Loucy (cell line): ENCODE results near the gene KRT26.

Experiments used
- H2AFZ ChIP-seq: fragments of 200-600 bp; sonication (generic); 2 replicates; pipeline ENCODE4 v1.6.0; 2016; ENCODE audit warnings: antibody characterized with exemption, mild to moderate bottlenecking, low read length, moderate library complexity
- H3F3A ChIP-seq: fragments of 200-600 bp; 2 replicates; pipeline ENCODE4 v1.6.0; 2016; ENCODE audit warnings: antibody characterized with exemption, low read depth, mild to moderate bottlenecking
- H3K27me3 ChIP-seq: fragments of 200-600 bp; sonication (generic); 2 replicates; pipeline ENCODE4 v1.6.1; 2014; ENCODE audit warnings: low read length, mild to moderate bottlenecking; ENCODE audit not compliant: insufficient read depth, poor library complexity, severe bottlenecking
- H3K36me3 ChIP-seq: fragments of 200-600 bp; sonication (generic); 2 replicates; pipeline ENCODE4 v1.6.1; 2016; ENCODE audit warnings: low read length; ENCODE audit not compliant: insufficient read depth
- H3K4me1 ChIP-seq: fragments of 200-600 bp; sonication (generic); 2 replicates; pipeline ENCODE4 v1.5.1; 2014; ENCODE audit warnings: low read length, mild to moderate bottlenecking; ENCODE audit not compliant: insufficient read depth, poor library complexity, severe bottlenecking
- H3K4me2 ChIP-seq: fragments of 200-600 bp; sonication (generic); 2 replicates; pipeline ENCODE4 v1.6.0; 2014; ENCODE audit warnings: antibody characterized with exemption, low read length, low read depth, mild to moderate bottlenecking; ENCODE audit not compliant: poor library complexity, severe bottlenecking
- H3K4me3 ChIP-seq: fragments of 200-600 bp; sonication (generic); 2 replicates; pipeline ENCODE4 v1.5.1; 2014; ENCODE audit warnings: low read length, mild to moderate bottlenecking, mixed read lengths; ENCODE audit not compliant: poor library complexity, severe bottlenecking
- H3K79me2 ChIP-seq: fragments of 200-600 bp; sonication (generic); 2 replicates; pipeline ENCODE4 v1.6.1; 2014; ENCODE audit warnings: low read length; ENCODE audit not compliant: insufficient read depth
- H3K9ac ChIP-seq: fragments of 200-600 bp; sonication (generic); 2 replicates; pipeline ENCODE4 v1.6.0; 2014; ENCODE audit warnings: mild to moderate bottlenecking, low read depth, low read length, moderate library complexity; ENCODE audit not compliant: poor library complexity, severe bottlenecking
- H3K9me2 ChIP-seq: fragments of 200-600 bp; sonication (generic); replicated peaks from 2 replicates; pipeline ENCODE4 v1.6.1; 2016; ENCODE audit warnings: low read depth, low read length, mixed read lengths
- H3K9me3 ChIP-seq: fragments of 200-600 bp; sonication (generic); 2 replicates; pipeline ENCODE4 v1.6.1; 2014; ENCODE audit warnings: mild to moderate bottlenecking, antibody characterized with exemption, low read length, low read depth; ENCODE audit not compliant: insufficient read depth
- H4K20me1 ChIP-seq: fragments of 200-600 bp; sonication (generic); 2 replicates; pipeline ENCODE4 v1.6.0; 2014; ENCODE audit warnings: antibody characterized with exemption, low read length, mild to moderate bottlenecking; ENCODE audit not compliant: insufficient read depth, poor library complexity, severe bottlenecking
- EZH2phosphoT487 ChIP-seq: fragments of 200-600 bp; IDR thresholded peaks from 2 replicates; pipeline ENCODE4 v1.6.1; 2018; ENCODE audit warnings: antibody characterized with exemption, mild to moderate bottlenecking, moderate library complexity, borderline replicate concordance
- TF ChIP-seq, protein P1 (sequence below): fragments of 200-600 bp; sonication (generic); conservative IDR thresholded peaks from 2 replicates; pipeline ENCODE4 v1.5.1; 2014; ENCODE audit warnings: mild to moderate bottlenecking, antibody characterized with exemption, low read length

KRT26 gene, protein sequence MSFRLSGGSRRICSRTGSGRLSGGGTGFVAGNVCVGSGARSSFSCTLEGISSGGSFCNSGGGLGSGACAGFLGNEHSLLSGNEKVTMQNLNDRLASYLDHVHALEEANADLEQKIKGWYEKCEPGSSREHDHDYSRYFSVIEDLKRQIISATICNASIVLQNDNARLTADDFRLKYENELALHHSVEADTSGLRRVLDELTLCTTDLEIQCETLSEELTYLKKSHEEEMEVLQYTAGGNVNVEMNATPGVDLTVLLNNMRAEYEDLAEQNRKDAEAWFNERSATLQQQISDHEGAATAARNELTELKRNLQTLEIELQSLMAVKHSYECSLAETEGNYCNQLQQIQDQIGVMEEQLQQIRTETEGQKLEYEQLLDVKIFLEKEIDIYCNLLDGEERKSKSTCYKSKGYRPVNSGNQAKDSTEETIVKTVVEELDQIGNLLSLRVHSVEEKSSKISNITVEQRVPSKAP

DNA sequence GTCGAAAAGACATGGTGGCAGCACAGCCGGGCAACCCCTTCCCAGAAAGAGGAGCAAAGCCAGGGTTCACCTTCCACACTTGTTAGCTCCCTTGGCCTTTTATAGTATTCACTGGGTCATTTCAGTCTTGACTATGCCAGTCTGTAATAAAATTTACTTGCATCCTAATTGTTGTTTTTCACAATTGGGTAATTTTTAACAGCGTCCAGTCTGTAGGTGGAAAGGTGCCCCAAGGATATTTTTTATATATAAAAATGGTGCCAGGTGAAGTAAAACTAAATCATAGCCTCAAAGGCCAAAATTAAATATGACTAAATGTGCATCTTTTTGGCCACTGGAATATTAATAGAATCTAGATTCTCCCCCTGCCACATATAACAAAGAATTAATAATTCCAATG is at the start of gene KRT26:
Gene KRT26, minus strand, starts transcription at position 101 of the 400 bp plus-strand sequence. Its CDS starts 88 bp downstream, at position 13.
- H3K27me3 ChIP-seq: no peaks in the 10 kb centered on the region
- H3K9ac ChIP-seq: no peak within 1 kb of the TSS
- H3K36me3 ChIP-seq: no peaks in the 10 kb centered on the region
- H3K4me2 ChIP-seq: no peak within 1 kb of the TSS
- no peaks in the 10 kb centered on the region for H3K79me2 ChIP-seq
- TF ChIP-seq, protein P1, sequence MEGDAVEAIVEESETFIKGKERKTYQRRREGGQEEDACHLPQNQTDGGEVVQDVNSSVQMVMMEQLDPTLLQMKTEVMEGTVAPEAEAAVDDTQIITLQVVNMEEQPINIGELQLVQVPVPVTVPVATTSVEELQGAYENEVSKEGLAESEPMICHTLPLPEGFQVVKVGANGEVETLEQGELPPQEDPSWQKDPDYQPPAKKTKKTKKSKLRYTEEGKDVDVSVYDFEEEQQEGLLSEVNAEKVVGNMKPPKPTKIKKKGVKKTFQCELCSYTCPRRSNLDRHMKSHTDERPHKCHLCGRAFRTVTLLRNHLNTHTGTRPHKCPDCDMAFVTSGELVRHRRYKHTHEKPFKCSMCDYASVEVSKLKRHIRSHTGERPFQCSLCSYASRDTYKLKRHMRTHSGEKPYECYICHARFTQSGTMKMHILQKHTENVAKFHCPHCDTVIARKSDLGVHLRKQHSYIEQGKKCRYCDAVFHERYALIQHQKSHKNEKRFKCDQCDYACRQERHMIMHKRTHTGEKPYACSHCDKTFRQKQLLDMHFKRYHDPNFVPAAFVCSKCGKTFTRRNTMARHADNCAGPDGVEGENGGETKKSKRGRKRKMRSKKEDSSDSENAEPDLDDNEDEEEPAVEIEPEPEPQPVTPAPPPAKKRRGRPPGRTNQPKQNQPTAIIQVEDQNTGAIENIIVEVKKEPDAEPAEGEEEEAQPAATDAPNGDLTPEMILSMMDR: no peak
- no peak for TF ChIP-seq EZH2phosphoT487
- H3K4me1 ChIP-seq: peaks cover 15% of the 10 kb centered on the region
- H3K9me3 ChIP-seq: no peaks in the 10 kb centered on the region
- H4K20me1 ChIP-seq: no peaks in the 10 kb centered on the region
- H2AFZ ChIP-seq: no peak within 1 kb of the TSS
- H3K4me3 ChIP-seq: no peak within 1 kb of the TSS
- H3F3A ChIP-seq: no peaks in the 10 kb centered on the region
- no peaks in the 10 kb centered on the region for H3K9me2 ChIP-seq

DNA sequence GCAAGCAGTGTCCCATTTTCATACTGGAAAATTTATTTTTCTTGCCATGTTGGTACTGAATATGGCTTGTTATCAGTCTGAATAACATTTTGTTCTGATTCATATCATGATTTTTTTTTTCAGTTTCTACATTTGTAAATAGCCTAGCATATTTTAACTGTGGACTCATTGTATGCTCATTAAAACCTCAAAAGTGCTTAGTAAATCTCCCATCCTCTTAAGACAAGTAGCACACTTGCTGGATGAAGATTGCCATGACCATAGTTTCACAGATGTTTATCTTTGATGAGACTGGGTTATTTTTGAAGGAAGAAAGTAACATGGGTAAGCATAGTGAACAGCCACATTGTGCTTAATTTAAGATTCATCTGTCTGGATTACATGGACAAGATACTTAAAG is 49.5 kb upstream of the KRT26 start:
- Histone ChIP-seq H3K36me3 (no peaks in the 10 kb centered on the region), H3K4me2 (no peak overlapping the region), H3F3A (peaks cover 15% of the 10 kb centered on the region; the same call in 1 of the 2 replicates), H4K20me1 (no peaks in the 10 kb centered on the region), H3K9me2 (no peaks in the 10 kb centered on the region; the same call in 1 of the 2 replicates), H3K27me3 (peaks cover 66% of the 10 kb centered on the region), H3K4me3 (no peak overlapping the region), H3K9me3 (no peaks in the 10 kb centered on the region), H3K9ac (no peak overlapping the region), H2AFZ (no peak overlapping the region), H3K4me1 (peaks cover 34% of the 10 kb centered on the region), H3K79me2 (peaks cover 27% of the 10 kb centered on the region)
- TF ChIP-seq, protein P1: no peak
- TF ChIP-seq EZH2phosphoT487: no peak

DNA sequence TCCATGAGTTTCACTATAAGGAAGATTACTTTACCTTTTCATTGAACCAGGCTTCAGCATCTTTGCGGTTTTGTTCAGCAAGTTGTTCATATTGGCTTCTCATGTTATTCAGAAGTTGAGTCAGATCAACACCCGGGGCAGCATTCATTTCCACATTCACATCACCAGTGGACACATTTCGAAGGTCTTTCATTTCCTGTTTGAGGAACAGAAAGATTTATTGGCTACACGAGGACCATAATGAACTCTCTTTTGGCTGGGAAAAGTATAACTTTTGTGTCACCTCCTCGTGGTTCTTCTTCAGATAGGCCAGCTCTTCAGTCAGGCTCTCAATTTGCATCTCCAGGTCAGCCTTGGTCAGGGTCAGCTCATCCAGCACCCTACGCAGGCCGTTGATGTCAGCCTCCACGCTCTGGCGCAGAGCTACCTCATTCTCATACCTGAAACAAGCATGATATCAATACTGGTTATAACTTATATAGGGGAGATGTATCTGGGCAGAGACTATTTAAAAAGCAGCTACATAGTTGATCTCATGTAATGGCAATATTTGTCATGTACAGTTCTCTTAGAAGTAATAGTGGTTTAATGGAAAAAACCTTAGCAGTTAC is 48.3 kb upstream of the KRT26 start:
- H3K4me1 ChIP-seq: peaks cover 33% of the 10 kb centered on the region
- peak overlapping the region; percentile 94 for H3K4me2 ChIP-seq
- no peaks in the 10 kb centered on the region for H4K20me1 ChIP-seq
- H3K4me3 ChIP-seq: peak overlapping the region; percentile 97
- peaks cover 15% of the 10 kb centered on the region; the same call in 1 of the 2 replicates for H3F3A ChIP-seq
- H3K9me2 ChIP-seq: no peaks in the 10 kb centered on the region; the same call in 1 of the 2 replicates
- TF ChIP-seq, protein P1: no peak
- no peak for TF ChIP-seq EZH2phosphoT487
- H3K79me2 ChIP-seq: peaks cover 22% of the 10 kb centered on the region
- no peaks in the 10 kb centered on the region for H3K9me3 ChIP-seq
- no peaks in the 10 kb centered on the region for H3K36me3 ChIP-seq
- H3K9ac ChIP-seq: no peak overlapping the region
- H2AFZ ChIP-seq: no peak overlapping the region
- H3K27me3 ChIP-seq: peaks cover 67% of the 10 kb centered on the region
